NCI-H1694 treated with DMSO at 0.1 percent for 48 hours (cell line): ENCODE results near the gene TBC1D5.
"Not testable (repeated sequence)": the region's sequence is repeated elsewhere in the genome, so short reads cannot be mapped to it uniquely, and the experiment has no call there.

Source experiments
- DNase-seq: peaks from one replicate; lab custom pipeline; 2025; lab: John Stamatoyannopoulos, UW

The TBC1D5 gene, protein sequence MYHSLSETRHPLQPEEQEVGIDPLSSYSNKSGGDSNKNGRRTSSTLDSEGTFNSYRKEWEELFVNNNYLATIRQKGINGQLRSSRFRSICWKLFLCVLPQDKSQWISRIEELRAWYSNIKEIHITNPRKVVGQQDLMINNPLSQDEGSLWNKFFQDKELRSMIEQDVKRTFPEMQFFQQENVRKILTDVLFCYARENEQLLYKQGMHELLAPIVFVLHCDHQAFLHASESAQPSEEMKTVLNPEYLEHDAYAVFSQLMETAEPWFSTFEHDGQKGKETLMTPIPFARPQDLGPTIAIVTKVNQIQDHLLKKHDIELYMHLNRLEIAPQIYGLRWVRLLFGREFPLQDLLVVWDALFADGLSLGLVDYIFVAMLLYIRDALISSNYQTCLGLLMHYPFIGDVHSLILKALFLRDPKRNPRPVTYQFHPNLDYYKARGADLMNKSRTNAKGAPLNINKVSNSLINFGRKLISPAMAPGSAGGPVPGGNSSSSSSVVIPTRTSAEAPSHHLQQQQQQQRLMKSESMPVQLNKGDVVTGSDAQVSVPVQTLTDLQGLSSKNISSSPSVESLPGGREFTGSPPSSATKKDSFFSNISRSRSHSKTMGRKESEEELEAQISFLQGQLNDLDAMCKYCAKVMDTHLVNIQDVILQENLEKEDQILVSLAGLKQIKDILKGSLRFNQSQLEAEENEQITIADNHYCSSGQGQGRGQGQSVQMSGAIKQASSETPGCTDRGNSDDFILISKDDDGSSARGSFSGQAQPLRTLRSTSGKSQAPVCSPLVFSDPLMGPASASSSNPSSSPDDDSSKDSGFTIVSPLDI

GRCh38 chr3:17742102-17742879, at the start of gene TBC1D5:
TBC1D5 (minus strand) TSS chr3:17742631; CDS start chr3:17508570, 234,061 bp downstream.
- peak; percentile 70 for DNase-seq

- no peak for DNase-seq
Observed at GRCh38 chr3:17783426-17783825, 41.0 kb upstream of the TBC1D5 start.

DNA sequence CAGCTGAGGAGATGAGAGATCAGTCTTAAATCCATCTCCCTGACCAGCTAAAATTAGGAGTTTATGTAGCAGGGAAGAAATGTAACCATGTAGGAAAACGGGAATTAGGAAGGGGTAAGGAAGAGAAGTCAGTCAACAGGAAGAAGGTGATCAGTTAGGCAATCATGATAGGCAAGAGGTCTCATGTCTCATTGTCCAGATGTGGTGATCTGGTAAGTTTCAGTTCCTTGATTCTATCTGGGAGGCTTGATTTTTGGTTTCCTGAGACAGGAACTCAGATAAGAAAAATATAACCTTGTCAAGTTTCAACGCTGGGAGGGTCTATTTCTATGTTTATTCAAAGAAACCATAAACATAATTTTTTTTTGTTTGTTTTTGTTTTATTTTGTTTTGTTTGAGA, 40.3 kb upstream of the TBC1D5 start:
- DNase-seq, result no peak

DNA sequence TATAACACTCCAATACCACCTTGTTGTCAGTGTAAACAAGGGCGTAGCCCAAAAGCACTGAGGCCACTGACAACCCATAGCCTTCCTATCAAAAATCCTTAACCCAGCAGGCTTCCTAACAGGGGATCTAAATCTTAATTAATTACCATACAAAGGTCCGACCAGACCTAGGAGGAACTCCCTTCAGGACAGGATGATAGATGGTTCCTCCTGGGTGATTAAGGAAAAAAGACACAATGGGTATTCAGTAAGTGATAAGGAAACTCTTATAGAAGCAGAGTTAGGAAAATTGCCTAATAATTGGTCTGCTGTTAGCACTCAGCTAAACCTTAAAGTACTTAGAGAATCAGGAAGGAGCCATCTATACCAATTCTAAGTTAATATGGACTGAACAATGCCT, 37.9 kb upstream of the TBC1D5 start:
- not testable (repeated sequence) for DNase-seq

GRCh38 chr3:17779304-17780250, 37.1 kb upstream of the TBC1D5 start:
- DNase-seq, result not testable (repeated sequence)

- DNase-seq, result not testable (repeated sequence)
Observed at GRCh38 chr3:17777326-17777725, 34.9 kb upstream of the TBC1D5 start.

- DNase-seq, result no peak
Observed at GRCh38 chr3:17775073-17775472, 32.6 kb upstream of the TBC1D5 start.

GRCh38 chr3:17774180-17774910, 31.9 kb upstream of the TBC1D5 start:
- DNase-seq, result not testable (repeated sequence)

DNA sequence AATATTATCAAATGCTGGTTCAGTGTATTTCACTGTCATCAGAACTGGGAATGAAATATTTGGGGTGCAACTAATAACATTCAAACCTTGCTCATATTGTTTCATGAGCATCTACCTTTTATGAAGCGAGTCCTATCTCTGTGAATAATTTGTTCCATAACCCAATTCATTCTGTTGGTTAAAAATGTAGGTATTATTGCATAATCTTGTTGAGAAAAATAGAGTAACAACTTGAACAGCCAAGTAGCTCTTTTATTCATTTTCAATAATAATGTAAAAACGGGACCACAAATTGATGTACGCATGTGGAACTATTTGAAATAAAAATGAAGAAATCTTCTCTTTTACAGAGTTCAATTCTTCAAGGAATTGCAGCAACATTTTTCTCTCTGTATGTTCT, 30.1 kb upstream of the TBC1D5 start:
- no peak for DNase-seq

DNA sequence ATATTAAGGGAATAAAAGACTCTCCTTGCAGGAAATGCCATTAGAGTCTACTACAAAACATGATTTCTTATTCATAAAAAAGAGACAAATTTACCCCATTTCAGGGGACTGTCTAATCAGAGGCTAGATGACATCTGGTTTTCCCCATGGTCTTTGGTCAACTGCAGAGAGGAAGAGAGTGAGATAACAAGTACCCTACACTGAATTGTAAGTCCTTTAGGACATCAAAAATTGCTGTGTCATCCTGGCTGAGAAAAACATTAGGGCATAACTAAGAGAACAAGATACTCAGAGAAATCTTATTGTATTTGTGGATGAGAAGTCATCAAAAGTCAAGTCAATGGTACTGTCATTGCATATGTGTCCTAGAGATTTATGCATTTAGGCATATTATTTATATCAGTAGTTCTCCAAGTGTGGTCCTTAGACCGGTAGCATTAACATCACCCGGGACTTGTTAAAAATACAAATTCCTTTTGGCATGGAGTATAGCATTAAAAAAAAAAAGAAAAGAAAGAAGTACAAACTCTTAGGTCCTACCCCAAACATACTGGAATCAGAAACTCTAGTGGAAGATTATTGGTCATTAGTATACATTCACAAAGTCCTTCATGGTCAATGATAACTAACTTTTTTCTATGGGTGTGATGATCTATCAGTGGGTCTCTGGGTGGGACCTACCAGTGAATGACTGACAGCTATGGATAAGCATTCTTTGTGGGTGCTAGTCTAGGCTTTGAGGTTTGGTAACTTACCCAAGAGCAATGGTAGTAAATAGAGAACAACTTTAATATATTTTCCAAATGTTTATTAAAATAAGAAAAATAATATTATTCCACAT, 29.0 kb upstream of the TBC1D5 start:
- no peak for DNase-seq

- no peak for DNase-seq
Observed at GRCh38 chr3:17770682-17771081, 28.3 kb upstream of the TBC1D5 start.

GRCh38 chr3:17765819-17766472, 23.5 kb upstream of the TBC1D5 start:
- DNase-seq, result no peak

DNA sequence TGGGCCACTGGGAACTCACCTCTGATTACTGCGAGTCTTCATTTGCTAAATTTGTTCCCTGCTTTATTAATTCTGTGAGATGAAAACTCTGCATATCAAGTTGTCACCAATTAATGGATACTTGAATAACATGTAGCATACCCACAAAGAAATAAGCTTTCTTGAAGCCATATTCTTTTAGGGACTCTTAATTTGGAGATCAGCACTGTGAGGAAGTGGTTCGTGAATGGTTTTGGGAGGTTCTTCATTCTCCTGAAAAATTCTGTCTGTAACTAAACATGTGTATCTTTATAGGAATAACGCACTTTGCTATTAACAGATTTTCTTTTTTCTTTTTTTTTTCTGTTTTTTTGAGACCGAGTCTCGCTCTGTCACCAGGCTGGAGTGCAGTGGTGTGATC, 19.1 kb upstream of the TBC1D5 start:
- DNase-seq, result no peak

DNA sequence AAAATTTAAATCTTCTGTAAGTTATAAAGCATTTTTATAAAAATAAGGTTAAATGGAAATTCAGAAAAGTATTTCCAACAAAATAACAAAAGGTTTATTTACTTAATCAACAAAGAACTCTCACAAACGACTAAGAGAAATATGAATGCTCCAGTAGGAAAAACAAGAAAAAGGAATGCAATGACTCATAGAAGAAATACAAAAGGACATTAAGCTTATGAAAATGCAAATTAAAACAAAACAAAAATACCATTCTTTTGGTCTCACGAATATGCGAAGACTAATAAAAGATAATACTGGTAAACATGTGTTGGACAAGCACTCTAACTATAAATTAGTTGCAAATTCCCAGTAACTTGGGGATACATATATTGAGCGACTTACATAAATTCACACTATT, 17.5 kb upstream of the TBC1D5 start:
- no peak for DNase-seq

- DNase-seq, result no peak
Observed at GRCh38 chr3:17755836-17756235, 13.4 kb upstream of the TBC1D5 start.

DNA sequence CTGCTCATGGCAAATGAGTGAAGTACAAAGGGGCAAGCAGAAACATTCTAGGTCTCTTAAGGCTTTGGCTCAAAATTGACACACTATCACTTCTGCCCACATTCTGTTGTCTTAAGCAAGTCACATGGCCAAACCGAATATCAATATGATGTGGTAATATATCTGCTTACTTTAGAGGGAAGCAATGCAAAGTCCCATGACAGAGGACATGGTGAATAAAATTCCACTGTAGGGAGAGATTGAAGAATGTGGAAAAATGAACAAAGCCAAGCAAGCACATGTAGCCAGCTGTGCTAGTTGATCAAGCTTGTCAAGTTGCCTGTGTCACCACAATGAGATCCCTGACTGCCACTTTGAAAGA, 11.2 kb upstream of the TBC1D5 start:
- no peak for DNase-seq

DNA sequence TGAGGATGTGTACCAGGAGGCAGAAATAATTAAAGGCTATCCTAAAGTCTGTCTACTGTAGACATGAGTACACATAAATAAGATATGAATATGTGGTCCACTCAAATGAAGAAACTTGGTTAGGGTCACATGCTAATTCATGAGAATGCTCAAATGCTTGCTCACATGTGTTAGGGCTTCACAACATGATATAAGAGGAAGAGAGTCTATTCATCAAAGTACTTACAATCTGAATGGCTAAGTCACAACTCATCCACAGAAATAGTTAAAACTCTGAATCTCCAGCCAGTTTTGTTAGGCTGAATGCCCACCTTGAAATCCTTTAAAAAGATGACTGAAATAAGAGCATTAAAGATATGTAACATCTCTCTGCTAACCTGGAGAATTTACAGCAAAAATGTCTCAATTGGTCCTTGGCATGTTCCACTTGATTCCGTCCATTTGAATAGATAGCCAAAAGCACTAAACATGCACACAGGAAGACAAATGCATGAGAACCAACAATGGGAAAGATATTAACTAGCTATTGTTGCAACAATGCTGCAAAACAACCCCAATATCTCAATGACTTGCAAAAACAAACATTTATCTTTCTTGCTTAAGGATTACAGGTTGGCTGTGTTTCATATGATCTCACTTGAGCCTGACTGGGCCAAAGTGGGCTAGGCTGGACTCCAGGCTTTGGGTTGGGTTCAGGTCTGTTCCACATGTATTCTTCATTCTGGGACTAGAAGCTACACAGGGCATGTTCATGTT, 10.6 kb upstream of the TBC1D5 start:
- no peak for DNase-seq

GRCh38 chr3:17752436-17752835, 10.0 kb upstream of the TBC1D5 start:
- DNase-seq, result no peak
